ENCODE measurements around the gene LYPD6B.

DNA sequence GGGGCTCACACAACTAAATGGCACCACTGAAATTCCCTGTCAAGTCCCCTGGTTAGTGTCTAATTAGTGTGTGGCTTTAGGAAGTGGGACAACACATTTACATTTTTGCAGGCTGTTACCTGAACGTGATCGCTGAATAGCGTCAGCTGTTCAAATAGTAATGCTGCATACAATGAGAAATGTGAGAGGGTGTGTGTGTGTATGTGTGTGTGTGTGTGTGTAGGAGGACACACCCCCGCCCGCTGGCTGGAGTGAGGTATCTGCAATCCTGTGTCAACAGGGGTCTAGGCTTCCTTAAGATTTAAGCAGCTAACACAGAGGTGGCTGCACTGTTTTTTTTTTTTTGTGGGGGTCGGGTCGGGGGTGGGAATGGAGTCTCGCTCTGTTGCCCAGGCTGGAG lies 4.8 kb upstream of the LYPD6B start:
- TF ChIP-seq, protein P1, sequence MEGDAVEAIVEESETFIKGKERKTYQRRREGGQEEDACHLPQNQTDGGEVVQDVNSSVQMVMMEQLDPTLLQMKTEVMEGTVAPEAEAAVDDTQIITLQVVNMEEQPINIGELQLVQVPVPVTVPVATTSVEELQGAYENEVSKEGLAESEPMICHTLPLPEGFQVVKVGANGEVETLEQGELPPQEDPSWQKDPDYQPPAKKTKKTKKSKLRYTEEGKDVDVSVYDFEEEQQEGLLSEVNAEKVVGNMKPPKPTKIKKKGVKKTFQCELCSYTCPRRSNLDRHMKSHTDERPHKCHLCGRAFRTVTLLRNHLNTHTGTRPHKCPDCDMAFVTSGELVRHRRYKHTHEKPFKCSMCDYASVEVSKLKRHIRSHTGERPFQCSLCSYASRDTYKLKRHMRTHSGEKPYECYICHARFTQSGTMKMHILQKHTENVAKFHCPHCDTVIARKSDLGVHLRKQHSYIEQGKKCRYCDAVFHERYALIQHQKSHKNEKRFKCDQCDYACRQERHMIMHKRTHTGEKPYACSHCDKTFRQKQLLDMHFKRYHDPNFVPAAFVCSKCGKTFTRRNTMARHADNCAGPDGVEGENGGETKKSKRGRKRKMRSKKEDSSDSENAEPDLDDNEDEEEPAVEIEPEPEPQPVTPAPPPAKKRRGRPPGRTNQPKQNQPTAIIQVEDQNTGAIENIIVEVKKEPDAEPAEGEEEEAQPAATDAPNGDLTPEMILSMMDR (IDR thresholded peaks at IDR 0.05), result no peak
- TF ChIP-seq POLR2A (IDR thresholded peaks at IDR 0.05) (no peak), POLR2AphosphoS5 (IDR thresholded peaks at IDR 0.05; ENCODE audit: insufficient read depth in 1 of 2, low read depth in 1 of 2) (no peak)

Data from vagina (tissue), 2 donors.